ENCODE data around the gene FAM210B.

DNA sequence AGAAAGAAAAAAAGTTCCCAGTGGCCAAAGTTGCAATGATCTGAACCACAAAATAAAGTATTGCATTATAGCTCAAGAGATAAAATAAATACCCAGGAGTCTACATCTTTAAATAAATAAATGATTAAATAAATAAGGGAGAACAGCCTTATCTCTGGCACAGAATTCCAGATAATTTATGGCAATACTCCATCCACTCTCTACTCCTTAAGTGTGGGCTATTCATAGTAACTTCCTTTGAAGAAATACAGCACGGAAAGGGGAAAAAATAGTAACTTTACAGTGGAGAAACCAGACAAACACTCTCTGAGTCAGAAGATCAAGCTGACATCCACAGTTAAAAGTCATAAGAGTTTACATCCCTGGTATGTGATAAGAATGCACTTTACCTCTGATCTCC, 21.6 kb downstream of the FAM210B start:
- TF ChIP-seq, protein P1, sequence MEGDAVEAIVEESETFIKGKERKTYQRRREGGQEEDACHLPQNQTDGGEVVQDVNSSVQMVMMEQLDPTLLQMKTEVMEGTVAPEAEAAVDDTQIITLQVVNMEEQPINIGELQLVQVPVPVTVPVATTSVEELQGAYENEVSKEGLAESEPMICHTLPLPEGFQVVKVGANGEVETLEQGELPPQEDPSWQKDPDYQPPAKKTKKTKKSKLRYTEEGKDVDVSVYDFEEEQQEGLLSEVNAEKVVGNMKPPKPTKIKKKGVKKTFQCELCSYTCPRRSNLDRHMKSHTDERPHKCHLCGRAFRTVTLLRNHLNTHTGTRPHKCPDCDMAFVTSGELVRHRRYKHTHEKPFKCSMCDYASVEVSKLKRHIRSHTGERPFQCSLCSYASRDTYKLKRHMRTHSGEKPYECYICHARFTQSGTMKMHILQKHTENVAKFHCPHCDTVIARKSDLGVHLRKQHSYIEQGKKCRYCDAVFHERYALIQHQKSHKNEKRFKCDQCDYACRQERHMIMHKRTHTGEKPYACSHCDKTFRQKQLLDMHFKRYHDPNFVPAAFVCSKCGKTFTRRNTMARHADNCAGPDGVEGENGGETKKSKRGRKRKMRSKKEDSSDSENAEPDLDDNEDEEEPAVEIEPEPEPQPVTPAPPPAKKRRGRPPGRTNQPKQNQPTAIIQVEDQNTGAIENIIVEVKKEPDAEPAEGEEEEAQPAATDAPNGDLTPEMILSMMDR (IDR thresholded peaks at IDR 0.05 in 8 of 11, conservative IDR thresholded peaks at IDR 0.05 in 3 of 11), result no peak
- TF ChIP-seq POLR2AphosphoS5 (IDR thresholded peaks at IDR 0.05) (no peak), POLR2A (IDR thresholded peaks at IDR 0.05) (no peak)
